Endothelial cell of hepatic sinusoid (primary cell): ENCODE results near the gene SKI.

ENCODE experiments used
- in situ Hi-C: cut with HindIII; loops from 2 replicates; pipeline ENCODE4 v1.10.0; 2017; ENCODE audit warnings: low sequenced_read_pairs

SKI gene

GRCh38 chr1:2356911-2357845 lies 129.1 kb downstream of the SKI start:
- in situ Hi-C loops = loop anchor here (10.0 kb wide), 1 partner anchor 162 kb away; the partner anchor contains the start of gene FAAP20

GRCh38 chr1:2358072-2358471 lies 130.0 kb downstream of the SKI start:
- in situ Hi-C loops = loop anchor here (10.0 kb wide), 1 partner anchor 163 kb away; the partner anchor contains the start of gene FAAP20

GRCh38 chr1:2358651-2359640 lies 130.8 kb downstream of the SKI start:
- in situ Hi-C loops = loop anchor here (10.0 kb wide), 1 partner anchor 164 kb away; the partner anchor contains the start of gene FAAP20
